HEK293T (cell line): ENCODE data around the gene LOXL4.

Experiments
- CTBP1 ChIP-seq: fragments of 450-650 bp; IDR thresholded peaks from 2 replicates; pipeline ENCODE4 v1.6.1; 2016; ENCODE audit warnings: borderline replicate concordance
- NFRKB ChIP-seq: fragments of 450-650 bp; IDR thresholded peaks from 2 replicates; pipeline ENCODE4 v1.6.1; 2016; ENCODE audit warnings: mild to moderate bottlenecking, moderate library complexity
- SP1 ChIP-seq: fragments of 450-650 bp; IDR thresholded peaks from 2 replicates; pipeline ENCODE4 v1.6.1; 2017
- ZNF384 ChIP-seq: fragments of 450-650 bp; IDR thresholded peaks from 2 replicates; pipeline ENCODE4 v1.6.1; 2016

GRCh38 chr10:98292971-98293370, 25.0 kb upstream of the LOXL4 start:
- TF ChIP-seq SP1: no peak
- no peak for TF ChIP-seq ZNF384
- no peak for TF ChIP-seq CTBP1
- TF ChIP-seq NFRKB: no peak
